T-helper 1 cell treated with Interleukin-12 subunit alpha and Interleukin-12 subunit beta and Interleukin-4 antibody, amounts not matched to agents 30 ng/mL and 1 ng/mL, for 36 hours (primary cell): ENCODE measurements around the gene ADCY9. TPM values are rescaled to one million over a fixed set of nuclear protein-coding genes. Genes with fewer than 3 reads are reported as not detected.
"Not testable (repeated sequence)": the region's sequence is repeated elsewhere in the genome, so short reads cannot be mapped to it uniquely, and the experiment has no call there.

Experiments used
- intact Hi-C: fragments of 100-400 bp; cut with micrococcal nuclease; formaldehyde crosslinking; loops from one replicate; pipeline ENCODE4 v1.15.1; 2024
- total RNA-seq: library from RNA; stranded (reverse); gene quantifications from 2 replicates; pipeline ENCODE4 v1.2.3, GENCODE V29; 2022

The ADCY9 gene
- total RNA-seq, 1 donor from 2014 or later: 13.6 TPM

- intact Hi-C loops: no loop called here
Measured at GRCh38 chr16:4042581-4042980, 73.7 kb downstream of the ADCY9 start.

DNA sequence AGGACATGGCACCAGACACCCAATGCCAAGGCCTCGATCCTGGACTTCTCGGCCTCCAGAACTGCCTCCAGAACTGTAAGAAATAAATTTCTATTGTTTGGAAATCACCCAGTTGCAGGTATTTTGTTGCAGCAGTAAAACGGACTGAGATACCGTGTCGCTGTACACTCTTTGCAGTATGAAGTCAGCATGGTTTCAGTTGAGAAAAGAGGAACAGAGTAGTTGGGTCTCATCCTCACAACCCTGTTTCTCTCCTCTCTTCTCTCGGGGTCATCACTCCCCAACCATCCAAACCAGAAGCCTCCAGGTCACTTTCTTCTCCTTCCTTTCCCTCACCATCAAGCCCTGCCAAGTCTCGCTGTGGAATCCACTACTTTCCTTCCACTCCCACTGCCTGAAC is 77.8 kb downstream of the ADCY9 start:
- intact Hi-C loops: no loop called here

DNA sequence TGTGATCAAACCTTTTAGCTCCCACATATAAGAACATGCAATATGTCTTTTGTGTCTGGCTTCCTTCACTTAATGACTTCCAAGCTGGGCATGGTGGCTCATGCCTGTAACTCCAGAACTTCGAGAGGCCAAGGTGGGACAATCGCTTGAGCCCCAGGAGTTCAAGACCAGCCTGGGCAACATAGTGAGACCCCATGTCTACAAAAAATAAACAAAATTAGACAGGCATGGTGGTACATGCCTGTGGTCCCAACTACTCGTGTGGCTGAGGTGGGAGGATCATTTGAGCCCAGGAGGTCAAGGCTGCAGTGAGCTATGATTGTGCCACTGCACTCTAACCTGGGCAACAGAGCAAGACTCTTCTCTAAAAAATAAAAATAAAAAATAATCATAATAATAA is 79.3 kb downstream of the ADCY9 start:
- intact Hi-C loops: not testable (repeated sequence)

- intact Hi-C loops: no loop called here
Measured at GRCh38 chr16:4034963-4035362, 81.3 kb downstream of the ADCY9 start.

DNA sequence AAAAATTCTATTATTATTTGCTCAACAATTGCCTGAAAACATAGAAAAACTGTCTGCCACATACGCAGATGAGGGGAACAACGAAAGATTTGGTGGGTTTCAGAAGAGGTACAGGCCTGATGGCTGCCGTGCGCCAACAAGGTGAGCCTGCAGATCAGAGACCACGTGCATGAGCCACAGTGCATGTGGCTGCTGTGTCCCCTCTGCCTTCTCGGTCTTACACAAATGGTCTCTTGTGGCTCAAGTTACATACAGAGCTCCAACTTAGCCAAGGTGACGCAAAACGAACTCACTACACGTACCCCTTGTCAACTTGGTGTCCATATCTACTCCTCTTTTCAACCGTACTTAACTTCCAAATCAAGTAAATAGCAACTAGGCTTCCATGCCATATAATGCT is 82.3 kb downstream of the ADCY9 start:
- intact Hi-C loops: no loop called here

DNA sequence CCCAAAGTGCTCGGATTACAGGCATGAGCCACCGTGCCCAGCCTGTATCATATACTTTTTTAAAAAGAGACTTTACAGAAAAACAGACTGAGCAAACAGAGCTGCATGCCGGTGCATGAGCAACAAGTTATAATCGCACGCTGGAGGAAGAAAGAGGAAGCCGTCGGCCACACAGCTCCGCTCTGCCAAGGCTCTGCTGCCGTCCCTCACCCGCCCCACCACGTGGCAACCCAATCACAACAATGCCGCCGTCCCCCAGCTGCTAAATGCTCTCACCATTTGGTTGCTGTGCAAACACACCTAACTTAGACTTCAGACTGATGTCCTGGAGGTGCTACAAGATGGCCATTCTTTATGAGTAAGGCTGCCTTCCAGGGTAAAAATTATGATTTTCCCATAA is 83.5 kb downstream of the ADCY9 start:
- intact Hi-C loops: no loop called here

DNA sequence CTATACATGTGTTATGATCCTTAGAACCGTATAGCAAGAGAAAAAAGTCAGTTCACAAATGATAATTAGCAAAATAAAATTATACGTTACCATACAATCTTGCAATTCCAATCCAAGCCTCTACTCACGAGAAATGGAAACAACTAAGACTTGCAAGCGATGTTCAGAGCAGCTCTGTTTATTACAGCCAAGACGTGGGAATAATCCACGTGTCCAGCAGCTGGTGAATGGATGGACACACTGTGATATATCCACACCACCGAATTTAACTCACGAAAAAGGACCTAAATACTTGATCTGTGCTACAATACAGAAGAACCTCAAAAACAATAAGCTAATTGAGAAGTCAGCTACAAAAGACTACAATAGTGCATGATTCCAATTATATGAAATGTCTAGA is 88.1 kb downstream of the ADCY9 start:
- intact Hi-C loops: no loop called here

DNA sequence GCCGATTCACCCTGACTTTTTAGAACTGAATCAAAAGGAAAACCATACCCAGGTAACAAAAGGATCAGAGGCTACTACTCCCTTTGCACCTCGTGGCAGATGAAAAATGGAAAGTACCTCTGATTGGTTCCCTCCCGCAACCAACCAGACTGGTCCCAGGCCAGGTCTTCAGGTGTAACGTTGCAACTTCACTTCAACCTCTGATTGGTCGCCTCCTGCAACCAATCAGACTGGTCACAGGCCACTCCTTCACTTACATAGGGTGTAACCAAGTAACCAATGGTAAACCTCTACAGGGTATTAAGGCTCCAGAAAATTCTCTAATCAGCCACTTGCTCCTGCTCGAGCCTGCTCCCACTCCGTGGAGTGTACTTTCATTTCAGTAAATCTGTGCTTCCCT is 89.4 kb downstream of the ADCY9 start:
- intact Hi-C loops: no loop called here

- intact Hi-C loops: no loop called here
Measured at GRCh38 chr16:4025428-4025827, 90.8 kb downstream of the ADCY9 start.

DNA sequence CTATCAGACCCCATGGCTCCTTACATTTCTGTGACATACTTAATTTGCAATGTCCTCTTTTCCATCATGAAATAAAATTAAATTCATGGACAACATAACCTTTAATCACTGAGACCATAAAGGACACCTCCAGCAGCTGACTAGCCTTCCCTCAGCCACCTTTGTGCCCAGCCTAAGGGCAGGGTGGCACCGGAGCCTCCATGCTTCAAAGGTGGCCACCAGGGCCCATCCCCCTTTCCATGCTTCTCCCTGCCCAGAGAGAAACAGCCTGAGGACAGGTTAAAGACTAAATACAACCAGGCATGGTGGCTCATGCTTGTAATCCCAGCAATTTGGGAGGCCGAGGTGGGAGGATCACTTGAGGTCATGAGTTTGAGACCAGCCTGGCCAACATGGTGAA is 94.3 kb downstream of the ADCY9 start:
- intact Hi-C loops: no loop called here

DNA sequence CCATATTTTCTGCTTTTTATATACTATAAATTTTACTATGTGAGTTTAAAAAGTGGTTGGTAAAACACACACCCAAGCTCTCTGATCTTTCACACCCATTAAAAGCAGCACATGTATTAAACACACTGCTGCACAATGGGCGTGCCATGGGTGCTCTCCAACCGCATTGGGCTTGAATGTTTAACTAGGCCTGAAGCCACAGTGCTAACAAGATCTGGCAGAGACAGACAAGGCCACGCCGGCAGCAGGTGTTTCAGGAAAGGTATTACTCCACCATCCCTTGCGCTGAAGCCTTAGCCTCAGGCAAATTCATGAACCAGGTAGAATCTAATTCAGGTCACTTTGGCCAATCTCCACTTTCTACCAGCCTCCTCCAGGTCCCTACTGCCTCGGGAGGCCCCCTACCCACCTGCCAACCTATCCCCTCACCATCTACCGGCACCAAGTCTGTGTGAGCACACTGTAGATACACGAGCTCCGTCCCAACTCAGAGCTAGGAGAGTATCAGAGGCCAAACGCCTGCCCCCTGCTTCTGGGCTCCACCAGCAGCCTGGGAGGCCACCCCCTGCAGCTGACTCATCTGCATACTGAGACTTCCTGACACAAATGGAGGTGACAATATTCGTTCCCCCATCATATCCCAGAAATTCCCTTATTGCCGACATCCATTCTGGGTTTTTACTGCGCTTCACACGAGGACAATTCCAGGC is 95.0 kb downstream of the ADCY9 start:
- intact Hi-C loops: no loop called here

DNA sequence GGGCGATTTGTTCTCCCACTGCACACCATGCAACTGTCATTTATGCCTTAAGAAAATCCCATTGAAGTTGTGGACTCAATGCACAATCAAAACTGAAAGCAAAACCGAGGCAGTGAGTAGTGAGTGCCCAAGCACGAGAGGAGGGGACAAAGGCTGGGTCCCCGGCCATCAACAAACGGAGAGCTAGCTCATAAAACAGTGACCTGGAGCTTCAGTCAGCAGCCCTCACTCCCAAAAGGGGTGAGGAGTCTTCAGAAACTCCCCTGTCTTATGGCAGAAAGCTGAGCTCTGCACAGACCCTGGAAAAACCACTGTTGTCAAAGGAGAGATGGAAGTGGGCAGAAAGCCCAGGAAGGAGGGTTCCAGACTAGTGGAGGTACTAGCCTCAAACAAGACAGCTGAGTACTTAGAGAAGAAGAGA is 96.9 kb downstream of the ADCY9 start:
- intact Hi-C loops: no loop called here

- intact Hi-C loops: no loop called here
Measured at GRCh38 chr16:4018391-4018790, 97.9 kb downstream of the ADCY9 start.

GRCh38 chr16:4017807-4018206 is 98.4 kb downstream of the ADCY9 start:
- intact Hi-C loops: no loop called here

DNA sequence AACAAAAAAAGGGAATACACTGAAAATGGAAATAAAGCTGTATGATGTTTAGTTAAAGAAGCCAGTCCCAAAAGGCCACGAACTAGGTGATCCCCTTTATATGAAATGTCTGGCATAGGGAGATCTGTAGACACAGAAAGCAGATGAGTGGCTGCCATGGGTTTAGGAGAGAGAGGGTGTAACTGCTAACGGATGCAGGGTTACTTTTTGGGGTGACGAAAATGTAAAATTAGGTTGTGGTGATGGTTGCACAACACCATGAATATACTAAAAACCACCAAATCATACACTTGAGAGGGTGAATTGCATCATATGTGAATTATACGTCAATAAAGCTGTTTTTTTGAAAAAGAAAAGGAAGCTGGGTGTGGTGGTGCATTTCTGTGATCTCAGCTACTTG is 99.6 kb downstream of the ADCY9 start:
- intact Hi-C loops: no loop called here

GRCh38 chr16:4016005-4016352 is 100.3 kb downstream of the ADCY9 start:
- intact Hi-C loops: no loop called here

GRCh38 chr16:4015275-4016004 is 100.8 kb downstream of the ADCY9 start:
- intact Hi-C loops: no loop called here

DNA sequence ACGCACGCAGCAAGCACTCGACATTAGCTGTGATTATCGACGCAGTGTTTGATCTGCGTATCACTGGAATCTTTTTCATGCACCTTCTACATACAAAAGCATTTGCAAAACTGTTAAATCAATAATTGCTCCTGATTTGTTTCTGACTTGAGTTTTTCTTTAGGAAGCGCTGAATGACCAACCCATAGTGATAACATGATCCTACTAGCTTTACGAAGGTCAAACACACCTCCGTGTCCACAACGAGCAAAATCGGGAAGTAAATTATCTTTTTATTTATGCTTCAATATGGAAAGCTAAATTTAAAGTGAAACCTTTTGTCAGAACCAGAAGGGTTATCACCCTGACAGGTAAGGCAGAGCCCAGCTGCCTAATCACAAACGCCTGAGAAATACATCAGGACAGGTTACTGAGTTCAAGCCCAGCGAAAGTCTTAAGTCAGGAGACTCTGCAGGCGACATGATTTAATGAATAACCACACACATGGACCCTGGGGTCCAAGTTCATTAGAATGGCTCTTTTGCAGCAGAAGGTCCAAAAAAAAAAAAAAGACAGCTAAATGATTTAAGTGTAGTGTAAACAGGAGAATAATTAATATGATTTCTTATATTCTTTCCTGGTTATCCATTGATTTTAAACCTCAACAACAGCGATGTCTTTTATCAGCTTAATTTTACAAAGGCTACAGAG is 104.2 kb downstream of the ADCY9 start:
- intact Hi-C loops: no loop called here

GRCh38 chr16:4011225-4011939 is 104.9 kb downstream of the ADCY9 start:
- intact Hi-C loops: no loop called here

- intact Hi-C loops: no loop called here
Measured at GRCh38 chr16:4010225-4011158, 105.8 kb downstream of the ADCY9 start.

- intact Hi-C loops: no loop called here
Measured at GRCh38 chr16:4009177-4009576, 107.1 kb downstream of the ADCY9 start.
